Nephron progenitor cell (in vitro differentiated cells): Measurements from ENCODE around the gene PDE2A.
A peak's percentile ranks its signal among the peaks of the same experiment; 100 is the strongest.

Experiments used
- DNase-seq: peaks from one replicate; pipeline ENCODE4 v3.0.0; 2021
- H3K27ac Mint-ChIP-seq: 2 replicates; pipeline ENCODE4 v1.8.0; 2021; ENCODE audit warnings: mild to moderate bottlenecking, moderate library complexity, mixed read lengths
- H3K27me3 Mint-ChIP-seq: 2 replicates; pipeline ENCODE4 v1.8.0; 2021; ENCODE audit warnings: mild to moderate bottlenecking, low read depth, mixed read lengths; ENCODE audit not compliant: poor library complexity
- H3K36me3 Mint-ChIP-seq: 2 replicates; pipeline ENCODE4 v1.8.0; 2021; ENCODE audit warnings: low read depth, mixed read lengths
- H3K4me1 Mint-ChIP-seq: 2 replicates; pipeline ENCODE4 v1.8.0; 2021; ENCODE audit warnings: mixed read lengths
- H3K4me3 Mint-ChIP-seq: 2 replicates; pipeline ENCODE4 v1.8.0; 2021; ENCODE audit warnings: mild to moderate bottlenecking, moderate library complexity, mixed read lengths
- H3K9me3 Mint-ChIP-seq: 2 replicates; pipeline ENCODE4 v1.8.0; 2021; ENCODE audit warnings: mild to moderate bottlenecking, moderate library complexity, mixed read lengths
- CTCF ChIP-seq: fragments of 200-600 bp; sonication (generic); IDR thresholded peaks from 2 replicates; pipeline ENCODE4 v1.5.0; 2021; ENCODE audit warnings: antibody characterized with exemption

PDE2A gene

GRCh38 chr11:72646472-72646871, 27.8 kb downstream of the PDE2A start:
- H3K36me3 Mint-ChIP-seq, result no peaks in the 10 kb centered on the region
- H3K27me3 Mint-ChIP-seq, result peaks cover 39% of the 10 kb centered on the region
- no peak overlapping the region for H3K4me3 Mint-ChIP-seq
- H3K4me1 Mint-ChIP-seq, result no peaks in the 10 kb centered on the region
- no peak for TF ChIP-seq CTCF
- H3K27ac Mint-ChIP-seq, result no peak overlapping the region
- H3K9me3 Mint-ChIP-seq, result no peaks in the 10 kb centered on the region
- DNase-seq, result no peak

DNA sequence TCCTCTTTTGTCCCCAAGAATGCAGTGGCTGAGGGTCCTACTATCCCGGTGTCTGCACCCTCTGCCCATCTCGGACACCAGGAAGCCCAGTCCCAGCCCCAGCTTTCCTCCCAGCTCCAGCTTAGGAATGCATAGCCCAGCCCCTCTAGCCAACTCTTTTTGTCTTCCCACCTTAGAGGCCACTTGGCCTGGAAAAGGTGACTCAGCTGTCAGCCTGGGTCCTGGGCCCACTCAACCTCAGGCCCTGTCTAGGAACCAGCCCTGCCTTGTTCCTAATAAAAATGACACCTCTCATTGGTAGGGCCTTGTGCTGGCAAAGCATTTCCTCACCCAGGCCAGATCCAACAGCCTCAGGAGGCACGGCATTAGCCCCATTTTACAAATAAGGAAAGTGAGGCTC, 28.2 kb downstream of the PDE2A start:
- Mint-ChIP-seq H3K4me1 (no peaks in the 10 kb centered on the region), H3K27me3 (peaks cover 39% of the 10 kb centered on the region), H3K4me3 (no peak overlapping the region), H3K36me3 (no peaks in the 10 kb centered on the region), H3K27ac (no peak overlapping the region), H3K9me3 (no peaks in the 10 kb centered on the region)
- no peak for DNase-seq
- TF ChIP-seq CTCF, result no peak

- no peaks in the 10 kb centered on the region for H3K36me3 Mint-ChIP-seq
- H3K27me3 Mint-ChIP-seq, result peaks cover 31% of the 10 kb centered on the region
- TF ChIP-seq CTCF, result no peak
- H3K4me1 Mint-ChIP-seq, result no peaks in the 10 kb centered on the region
- H3K27ac Mint-ChIP-seq, result no peak overlapping the region
- DNase-seq, result no peak
- H3K4me3 Mint-ChIP-seq, result peak overlapping the region; percentile 66
- H3K9me3 Mint-ChIP-seq, result no peaks in the 10 kb centered on the region
These were observed 30.7 kb downstream of the PDE2A start for GRCh38 chr11:72643547-72643946.

- peaks cover 34% of the 10 kb centered on the region for H3K27me3 Mint-ChIP-seq
- no peaks in the 10 kb centered on the region for H3K9me3 Mint-ChIP-seq
- H3K27ac Mint-ChIP-seq, result no peak overlapping the region
- H3K4me1 Mint-ChIP-seq, result no peaks in the 10 kb centered on the region
- TF ChIP-seq CTCF, result peak; percentile 95
- H3K36me3 Mint-ChIP-seq, result no peaks in the 10 kb centered on the region
- DNase-seq, result peak; percentile 83
- peak overlapping the region; percentile 66 for H3K4me3 Mint-ChIP-seq
These were observed 31.2 kb downstream of the PDE2A start for GRCh38 chr11:72642884-72643522.

- TF ChIP-seq CTCF, result no peak
- no peaks in the 10 kb centered on the region for H3K9me3 Mint-ChIP-seq
- peaks cover 37% of the 10 kb centered on the region for H3K27me3 Mint-ChIP-seq
- H3K36me3 Mint-ChIP-seq, result no peaks in the 10 kb centered on the region
- H3K27ac Mint-ChIP-seq, result no peak overlapping the region
- DNase-seq, result peak; percentile 59
- peak overlapping the region; percentile 62 for H3K4me3 Mint-ChIP-seq
- H3K4me1 Mint-ChIP-seq, result peaks cover 5% of the 10 kb centered on the region
These were observed 32.0 kb downstream of the PDE2A start for GRCh38 chr11:72642043-72642883.
